H9 (cell line): ENCODE measurements around the gene ACER1. TPM values are rescaled to one million over a fixed set of nuclear protein-coding genes. Genes with fewer than 3 reads are reported as not detected.

ENCODE experiments used
- DNase-seq: peaks from one replicate; pipeline ENCODE4 v3.0.0-alpha.2; 2017
- H2AFZ ChIP-seq: one replicate; pipeline ENCODE4 v1.6.1; 2013; ENCODE audit warnings: mild to moderate bottlenecking, low read length, control low read depth, moderate library complexity
- H2AK5ac ChIP-seq: 2 replicates; pipeline ENCODE4 v1.6.1; 2013; ENCODE audit warnings: low read length, control low read depth, mixed read lengths; ENCODE audit not compliant: insufficient read length
- H2BK120ac ChIP-seq: one replicate; pipeline ENCODE4 v1.6.1; 2013; ENCODE audit warnings: low read depth, mild to moderate bottlenecking, low read length, control low read depth, inconsistent platforms; ENCODE audit not compliant: poor library complexity, severe bottlenecking
- H2BK12ac ChIP-seq: 2 replicates; pipeline ENCODE4 v1.6.1; 2013; ENCODE audit warnings: low read length, control low read depth, mixed read lengths, low read depth; ENCODE audit not compliant: insufficient read length
- H2BK15ac ChIP-seq: 2 replicates; pipeline ENCODE4 v1.6.1; 2013; ENCODE audit warnings: low read depth, low read length, control low read depth
- H2BK20ac ChIP-seq: one replicate; pipeline ENCODE4 v1.6.1; 2013; ENCODE audit warnings: low read depth, mild to moderate bottlenecking, low read length, control low read depth, inconsistent platforms; ENCODE audit not compliant: poor library complexity, severe bottlenecking
- H2BK5ac ChIP-seq: 2 replicates; pipeline ENCODE4 v1.6.1; 2013; ENCODE audit warnings: low read length, control low read depth, mixed read lengths; ENCODE audit not compliant: insufficient read length
- H3K14ac ChIP-seq: 2 replicates; pipeline ENCODE4 v1.6.1; 2013; ENCODE audit warnings: low read length, control low read depth; ENCODE audit not compliant: insufficient read depth
- H3K18ac ChIP-seq: 2 replicates; pipeline ENCODE4 v1.6.1; 2013; ENCODE audit warnings: low read depth, mild to moderate bottlenecking, mixed read lengths, low read length, control low read depth; ENCODE audit not compliant: insufficient read length
- H3K23ac ChIP-seq: 2 replicates; pipeline ENCODE4 v1.6.1; 2013; ENCODE audit warnings: low read length, control low read depth, mixed read lengths, low read depth; ENCODE audit not compliant: insufficient read length
- H3K23me2 ChIP-seq: 2 replicates; pipeline ENCODE4 v1.6.1; 2013; ENCODE audit warnings: low read depth, mild to moderate bottlenecking, mixed read lengths, low read length, control low read depth; ENCODE audit not compliant: insufficient read length, poor library complexity, severe bottlenecking
- H3K27ac ChIP-seq: 2 replicates; pipeline ENCODE4 v1.5.1; 2013; ENCODE audit warnings: low read length, control low read depth, mixed read lengths, low read depth; ENCODE audit not compliant: insufficient read length
- H3K27me3 ChIP-seq: 2 replicates; pipeline ENCODE4 v1.6.1; 2013; ENCODE audit warnings: low read length, control low read depth, inconsistent platforms; ENCODE audit not compliant: insufficient read depth
- H3K4ac ChIP-seq: 2 replicates; pipeline ENCODE4 v1.6.1; 2013; ENCODE audit warnings: low read depth, mild to moderate bottlenecking, control low read depth, inconsistent platforms, low read length, moderate library complexity
- H3K4me1 ChIP-seq: 2 replicates; pipeline ENCODE4 v1.6.1; 2013; ENCODE audit warnings: low read length, control low read depth, inconsistent platforms; ENCODE audit not compliant: insufficient read depth
- H3K4me2 ChIP-seq: 2 replicates; pipeline ENCODE4 v1.6.1; 2013; ENCODE audit warnings: low read length, control low read depth, mixed read lengths; ENCODE audit not compliant: insufficient read length, insufficient read depth
- H3K56ac ChIP-seq: 2 replicates; pipeline ENCODE4 v1.6.1; 2013; ENCODE audit warnings: low read depth, mild to moderate bottlenecking, mixed read lengths, low read length, control low read depth; ENCODE audit not compliant: insufficient read length
- H3K79me1 ChIP-seq: 2 replicates; pipeline ENCODE4 v1.6.1; 2013; ENCODE audit warnings: low read depth, mild to moderate bottlenecking, moderate library complexity, low read length, control low read depth, inconsistent platforms; ENCODE audit not compliant: insufficient read depth, poor library complexity, severe bottlenecking
- H3K79me2 ChIP-seq: 2 replicates; pipeline ENCODE4 v1.6.1; 2013; ENCODE audit warnings: low read length, control low read depth, inconsistent platforms; ENCODE audit not compliant: insufficient read depth
- H3K9ac ChIP-seq: 2 replicates; pipeline ENCODE4 v1.6.1; 2013; ENCODE audit warnings: low read length, control low read depth, mixed read lengths; ENCODE audit not compliant: insufficient read length; ENCODE audit errors: extremely low read depth
- H3K9me3 ChIP-seq: one replicate; pipeline ENCODE4 v1.6.1; 2013; ENCODE audit warnings: low read depth, low read length, inconsistent platforms; ENCODE audit not compliant: control insufficient read depth
- H3T11ph ChIP-seq: one replicate; pipeline ENCODE4 v1.6.1; 2013; ENCODE audit warnings: mild to moderate bottlenecking, low read length, control low read depth, inconsistent platforms
- H4K20me1 ChIP-seq: one replicate; pipeline ENCODE4 v1.6.1; 2013; ENCODE audit not compliant: control insufficient read depth, insufficient read length, insufficient read depth
- H4K5ac ChIP-seq: 2 replicates; pipeline ENCODE4 v1.6.1; 2013; ENCODE audit warnings: low read depth, mild to moderate bottlenecking, mixed read lengths, low read length, control low read depth; ENCODE audit not compliant: insufficient read length
- H4K8ac ChIP-seq: replicated peaks from 2 replicates; pipeline ENCODE4 v1.6.1; 2013; ENCODE audit warnings: low read length, control low read depth, mixed read lengths, low read depth; ENCODE audit not compliant: insufficient read length
- H4K91ac ChIP-seq: 2 replicates; pipeline ENCODE4 v1.6.1; 2013; ENCODE audit warnings: low read depth, mild to moderate bottlenecking, moderate library complexity, mixed read lengths, low read length, control low read depth; ENCODE audit not compliant: insufficient read length
- H3K27ac Mint-ChIP-seq, 3 experiments: 2 replicates in 2 of 3; 3 replicates in 1 of 3; pipeline ENCODE4 v1.8.0; 2020 to 2021; ENCODE audit warnings: mixed read lengths in 3 of 3, mild to moderate bottlenecking in 1 of 3, moderate library complexity in 1 of 3
- H3K27me3 Mint-ChIP-seq: 2 replicates; pipeline ENCODE4 v1.8.0; 2021; ENCODE audit warnings: low read depth, mild to moderate bottlenecking, moderate library complexity, mixed read lengths
- H3K36me3 Mint-ChIP-seq, 3 experiments: 2 replicates in 2 of 3; 3 replicates in 1 of 3; pipeline ENCODE4 v1.8.0; 2020 to 2021; ENCODE audit warnings: low read depth in 3 of 3, mixed read lengths in 3 of 3; ENCODE audit not compliant: insufficient read depth in 1 of 3
- H3K4me1 Mint-ChIP-seq, 2 experiments: 2 replicates each; pipeline ENCODE4 v1.8.0; 2020; ENCODE audit warnings: mixed read lengths in 2 of 2
- H3K4me3 Mint-ChIP-seq, 2 experiments: 2 replicates in 1 of 2; 3 replicates in 1 of 2; pipeline ENCODE4 v1.8.0; 2020 to 2021; ENCODE audit warnings: mild to moderate bottlenecking in 2 of 2, mixed read lengths in 2 of 2, moderate library complexity in 1 of 2
- H3K9me3 Mint-ChIP-seq, 2 experiments: 2 replicates in 1 of 2; 3 replicates in 1 of 2; pipeline ENCODE4 v1.8.0; 2020; ENCODE audit warnings: mild to moderate bottlenecking in 2 of 2, mixed read lengths in 2 of 2, moderate library complexity in 1 of 2
- CTCF ChIP-seq: fragments of 200-600 bp; sonication (generic); conservative IDR thresholded peaks from 3 replicates; pipeline ENCODE4 v1.8.0; 2021; ENCODE audit warnings: antibody characterized with exemption, mild to moderate bottlenecking
- WGBS: extraction: QIAGEN DNeasy Blood & Tissue Kit; methylation state at CpG from one replicate; pipeline ENCODE4 v1.1.7; 2013; ENCODE audit warnings: missing lambda C conversion rate, low lambda C conversion rate, mixed read lengths; ENCODE audit not compliant: insufficient read length; ENCODE audit errors: extremely low coverage; 5-methylcytosine and 5-hydroxymethylcytosine counted together
- total RNA-seq: library from RNA; stranded (reverse); gene quantifications from 2 replicates; pipeline ENCODE4 v1.2.1, GENCODE V29; 2021

The ACER1 gene
- total RNA-seq, 1 experiment from 2014 or later, result not detected

- H3K9me3 Mint-ChIP-seq, result peaks cover 5 to 11% of the 10 kb centered on the region in 2 experiments; a peak in 2 of 5 replicates
- Histone ChIP-seq H3K23ac (no peak overlapping the region), H3T11ph (no peak overlapping the region), H3K27ac (no peak overlapping the region), H2BK120ac (no peak overlapping the region), H4K20me1 (no peaks in the 10 kb centered on the region), H3K56ac (no peak overlapping the region), H4K8ac (no peak overlapping the region), H3K4me1 (no peaks in the 10 kb centered on the region), H2BK12ac (no peak overlapping the region), H3K9ac (no peak overlapping the region), H2BK20ac (no peak overlapping the region), H3K4me2 (no peak overlapping the region), H2BK15ac (no peak overlapping the region), H2BK5ac (no peak overlapping the region), H4K5ac (no peak overlapping the region), H3K4ac (no peak overlapping the region), H3K79me1 (no peaks in the 10 kb centered on the region), H4K91ac (no peak overlapping the region), H3K79me2 (no peaks in the 10 kb centered on the region), H3K18ac (no peak overlapping the region), H3K23me2 (peaks cover 7% of the 10 kb centered on the region), H3K9me3 (no peaks in the 10 kb centered on the region), H3K14ac (no peak overlapping the region), H2AFZ (no peak overlapping the region), H2AK5ac (no peak overlapping the region), H3K27me3 (no peaks in the 10 kb centered on the region)
- DNase-seq, result no peak
- no peaks in the 10 kb centered on the region for H3K36me3 Mint-ChIP-seq
- peaks cover 4 to 11% of the 10 kb centered on the region in 2 experiments; a peak in 3 of 4 replicates for H3K4me1 Mint-ChIP-seq
- H3K27ac Mint-ChIP-seq, result no peak overlapping the region; a peak in 1 of 7 replicates
- peaks cover 3% of the 10 kb centered on the region for H3K27me3 Mint-ChIP-seq
- H3K4me3 Mint-ChIP-seq, result no peak overlapping the region
- TF ChIP-seq CTCF, result no peak
- WGBS, result no CpG with 5 or more reads among the region's 9 CpGs
These were observed 24.6 kb upstream of the ACER1 start for GRCh38 chr19:6358003-6358402.
